HG02938 (cell line): ENCODE results near the gene HOXD13.

Experiments
- ATAC-seq: cut with Tn5 transposase; IDR thresholded peaks from one replicate; pipeline ENCODE4 v1.9.1; 2021; ENCODE audit warnings: mild to moderate bottlenecking, moderate library complexity; ENCODE audit not compliant: unreplicated experiment

HOXD13 gene

DNA sequence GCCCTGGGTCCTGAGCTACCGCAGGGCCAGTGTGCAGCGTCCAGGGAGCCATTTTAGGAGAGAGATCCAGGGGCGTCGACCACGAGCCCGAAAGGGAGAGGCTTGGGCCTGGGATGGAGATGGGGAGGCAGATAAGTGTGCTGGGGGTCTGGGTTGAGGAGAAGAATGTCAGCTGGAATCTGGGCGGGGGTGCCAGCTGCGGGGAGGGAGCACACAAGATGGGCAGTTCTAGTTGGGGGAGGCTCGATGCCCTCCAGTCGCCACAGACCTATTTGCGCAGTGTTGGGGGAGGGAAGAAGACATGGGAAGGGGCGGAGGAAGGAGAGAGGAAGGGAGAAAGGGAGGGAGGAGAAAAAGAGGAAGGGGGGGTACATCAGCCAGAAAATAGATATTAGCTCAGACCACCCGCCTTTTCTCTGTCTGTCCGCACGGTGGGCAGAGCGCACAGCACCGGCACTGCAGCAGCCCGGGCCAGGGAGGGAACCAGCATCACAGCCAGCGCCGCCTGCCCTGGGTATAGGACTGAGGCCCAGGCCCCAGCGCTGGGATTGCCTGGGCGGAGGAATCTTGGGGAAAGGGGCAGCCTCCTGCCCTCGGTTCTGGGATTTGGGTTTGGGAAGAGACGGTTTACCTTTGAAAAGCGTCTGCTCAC is 12.7 kb downstream of the HOXD13 start:
- ATAC-seq, result no peak

DNA sequence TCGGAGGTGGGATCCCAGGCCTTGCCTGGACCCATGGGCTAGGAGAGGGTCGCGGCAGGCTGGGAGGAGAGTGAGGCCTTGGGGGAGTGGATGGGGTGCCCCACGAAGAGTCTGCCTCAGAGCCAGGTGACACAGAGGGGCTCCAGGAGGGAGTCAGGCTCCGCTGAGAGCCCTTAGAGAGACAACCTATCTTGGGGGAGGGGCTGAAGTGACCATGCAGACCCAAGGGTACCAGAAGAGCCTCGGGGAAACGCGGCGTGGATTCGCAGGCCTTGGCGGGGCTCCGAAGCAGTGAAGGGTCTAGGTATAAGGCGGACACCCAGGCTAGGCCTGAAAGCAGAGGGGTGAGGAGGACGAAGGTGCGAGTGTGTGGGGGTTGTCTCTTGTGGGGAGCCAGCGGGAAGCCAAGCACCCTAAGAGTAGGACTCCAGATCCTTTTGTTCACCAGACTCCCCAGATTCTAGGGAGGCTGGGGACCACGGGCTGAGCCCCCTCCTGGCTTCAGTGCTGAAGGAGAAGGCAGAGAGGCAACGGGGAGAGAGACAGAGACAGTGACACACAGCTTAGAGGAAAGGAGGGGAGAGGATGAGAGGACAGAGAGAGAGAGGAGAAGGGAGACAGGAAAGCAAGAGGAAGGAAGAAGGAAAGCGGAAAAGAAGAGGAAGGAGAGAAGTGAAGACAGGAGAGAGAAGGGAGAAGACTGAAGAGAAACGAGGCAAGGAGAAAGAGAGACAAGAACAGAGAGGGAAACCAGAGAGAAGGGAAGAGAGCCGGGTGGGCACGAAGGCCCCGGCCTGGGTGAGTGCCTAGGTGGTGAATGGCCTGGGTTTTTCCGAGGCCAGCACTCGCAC is 13.4 kb downstream of the HOXD13 start:
- no peak for ATAC-seq

DNA sequence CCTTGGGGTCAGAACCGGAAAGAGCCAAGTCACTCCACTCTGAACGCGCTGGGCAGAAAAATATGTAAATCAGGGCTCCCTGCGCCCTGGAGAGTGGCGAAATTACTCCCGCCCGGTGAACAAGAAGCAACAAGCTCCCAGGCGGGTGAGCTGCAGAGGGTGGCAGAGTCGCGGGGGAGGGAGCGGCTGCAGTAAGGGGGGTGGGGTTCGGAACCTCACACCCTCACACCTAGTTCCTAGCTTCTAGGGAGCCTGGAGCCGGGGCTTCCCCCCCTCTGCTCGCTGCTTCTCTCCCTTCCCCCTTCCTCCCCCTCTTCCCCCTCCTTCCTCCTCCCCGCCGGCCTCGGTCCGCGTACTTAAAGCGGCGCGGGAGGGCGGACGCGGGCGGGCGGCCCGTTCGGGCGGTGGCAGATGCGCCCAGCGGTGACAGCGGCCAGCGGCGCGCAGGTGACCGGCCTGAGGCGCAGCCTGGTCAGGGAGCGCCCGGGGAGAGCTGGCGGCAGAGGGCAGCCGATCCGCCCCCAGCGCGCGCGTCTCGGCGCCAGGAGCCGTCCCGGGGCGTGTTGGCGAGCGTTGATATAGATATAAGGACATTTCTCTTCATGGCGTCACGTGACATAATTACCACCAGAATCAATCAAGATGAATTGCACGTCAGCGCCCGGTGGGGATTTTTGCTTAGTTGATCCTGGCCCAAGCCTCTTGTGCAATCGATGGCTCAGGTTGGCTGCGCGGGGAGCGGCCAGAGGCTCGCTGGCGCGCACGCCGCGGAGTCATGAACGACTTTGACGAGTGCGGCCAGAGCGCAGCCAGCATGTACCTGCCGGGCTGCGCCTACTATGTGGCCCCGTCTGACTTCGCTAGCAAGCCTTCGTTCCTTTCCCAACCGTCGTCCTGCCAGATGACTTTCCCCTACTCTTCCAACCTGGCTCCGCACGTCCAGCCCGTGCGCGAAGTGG is 14.3 kb downstream of the HOXD13 start, which contains the start of gene HOXD11:
TSS of gene HOXD11 (plus strand) at position 700 of the 959 bp plus-strand sequence. CDS start at position 776, 76 bp downstream.
- no peak for ATAC-seq

DNA sequence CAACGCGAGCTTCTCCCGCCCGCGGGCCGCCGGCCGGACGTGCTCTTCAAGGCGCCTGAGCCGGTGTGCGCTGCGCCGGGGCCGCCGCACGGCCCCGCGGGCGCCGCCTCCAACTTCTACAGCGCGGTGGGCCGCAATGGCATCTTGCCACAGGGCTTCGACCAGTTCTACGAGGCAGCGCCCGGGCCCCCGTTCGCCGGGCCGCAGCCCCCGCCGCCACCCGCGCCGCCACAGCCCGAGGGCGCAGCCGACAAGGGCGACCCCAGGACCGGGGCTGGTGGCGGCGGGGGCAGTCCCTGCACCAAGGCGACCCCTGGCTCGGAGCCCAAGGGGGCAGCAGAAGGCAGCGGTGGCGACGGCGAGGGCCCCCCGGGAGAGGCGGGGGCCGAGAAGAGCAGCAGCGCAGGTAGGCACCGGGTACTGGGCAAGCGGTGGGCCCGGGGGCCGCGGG is 15.2 kb downstream of the HOXD13 start:
- no peak for ATAC-seq

DNA sequence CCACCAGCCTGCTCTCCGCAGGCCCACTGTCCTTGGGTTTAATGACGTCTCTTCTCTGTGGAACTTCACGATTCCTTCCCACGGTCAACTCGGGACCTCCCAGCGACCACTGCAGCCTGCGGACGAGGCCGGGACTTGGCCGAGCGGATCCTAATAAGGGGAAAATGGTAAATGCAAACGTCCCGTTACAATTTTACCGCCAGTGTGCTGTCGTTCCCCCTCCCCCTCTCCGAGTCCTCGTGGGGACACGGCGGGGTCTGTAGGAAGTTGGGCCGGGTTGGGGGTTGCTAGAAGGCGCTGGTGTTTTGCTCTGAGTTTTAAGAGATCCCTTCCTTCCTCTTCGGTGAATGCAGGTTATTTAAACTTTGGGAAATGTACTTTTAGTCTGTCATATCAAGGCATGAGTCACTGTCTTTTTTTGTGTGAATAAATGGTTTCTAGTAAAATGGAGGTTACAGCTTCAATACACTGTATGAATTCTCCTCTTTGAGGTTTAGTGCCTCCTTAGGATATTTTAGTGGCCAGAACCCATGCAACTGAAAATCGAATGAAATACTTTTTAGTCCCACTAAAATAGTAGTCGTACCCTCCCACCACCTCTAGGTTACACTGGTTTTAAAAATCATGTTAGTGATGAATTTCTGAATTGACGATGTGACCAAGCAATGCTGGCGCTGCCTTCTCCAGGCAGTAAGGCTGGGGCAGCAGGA is 16.8 kb downstream of the HOXD13 start:
- no peak for ATAC-seq

DNA sequence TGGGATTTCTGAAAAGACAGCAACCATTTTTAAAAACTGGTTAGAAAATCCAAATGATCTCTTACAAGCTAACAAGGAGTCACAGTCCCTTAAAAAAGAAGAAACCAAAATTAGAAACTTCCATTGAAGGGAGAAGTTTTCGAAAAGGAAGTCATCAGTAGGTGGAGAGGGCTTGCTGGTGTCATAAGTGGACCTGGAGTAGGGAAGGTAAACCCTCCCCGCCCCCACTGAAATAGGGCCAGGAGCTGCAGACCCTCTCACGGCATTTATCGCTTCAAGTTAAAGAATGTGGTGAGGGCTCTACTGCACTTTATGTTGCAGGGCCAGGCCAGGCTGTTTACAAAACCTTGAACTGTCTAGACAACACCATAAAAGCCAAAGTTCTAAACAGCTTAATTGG is 17.4 kb downstream of the HOXD13 start:
- no peak for ATAC-seq

DNA sequence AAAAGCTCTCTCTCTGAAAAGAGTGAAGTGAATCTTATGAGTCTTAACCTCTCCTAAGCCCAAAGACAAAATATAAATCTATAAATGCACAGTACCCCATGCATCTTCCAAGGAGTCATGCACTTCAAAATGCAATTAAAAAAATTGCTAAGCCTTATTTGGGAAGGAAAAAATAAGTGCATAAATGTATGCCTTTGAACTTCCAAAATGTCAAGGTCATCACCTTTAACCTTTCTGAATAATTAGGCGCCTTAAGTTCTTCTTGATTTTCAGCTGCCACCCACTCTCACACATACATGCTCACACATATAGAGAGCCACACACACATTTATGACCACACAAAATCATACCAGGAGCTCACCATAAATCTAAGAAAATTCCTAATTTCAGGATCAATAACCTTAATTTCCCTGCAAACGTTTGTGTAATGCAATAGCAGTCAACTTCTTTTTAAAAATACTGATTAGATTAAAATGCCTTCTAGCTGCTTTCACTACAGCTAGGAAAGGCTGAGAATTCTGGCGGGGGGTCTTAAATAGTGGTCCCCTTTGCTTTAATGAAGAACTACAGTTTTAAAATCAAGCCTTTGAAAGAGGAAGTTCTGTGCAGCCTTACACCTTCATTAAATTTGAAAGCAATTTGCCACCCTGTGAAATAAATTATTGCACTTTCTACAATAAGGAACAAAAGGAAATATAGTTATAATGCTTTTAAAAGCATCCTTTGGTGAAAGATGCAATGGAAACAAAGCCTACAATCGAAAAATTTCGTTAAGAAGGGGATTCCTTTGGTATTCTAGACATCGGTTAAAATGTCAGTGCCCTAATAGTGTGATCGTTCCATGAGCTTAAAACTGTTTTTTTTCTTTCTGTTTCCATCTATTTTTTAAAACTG is 18.1 kb downstream of the HOXD13 start:
- no peak for ATAC-seq

DNA sequence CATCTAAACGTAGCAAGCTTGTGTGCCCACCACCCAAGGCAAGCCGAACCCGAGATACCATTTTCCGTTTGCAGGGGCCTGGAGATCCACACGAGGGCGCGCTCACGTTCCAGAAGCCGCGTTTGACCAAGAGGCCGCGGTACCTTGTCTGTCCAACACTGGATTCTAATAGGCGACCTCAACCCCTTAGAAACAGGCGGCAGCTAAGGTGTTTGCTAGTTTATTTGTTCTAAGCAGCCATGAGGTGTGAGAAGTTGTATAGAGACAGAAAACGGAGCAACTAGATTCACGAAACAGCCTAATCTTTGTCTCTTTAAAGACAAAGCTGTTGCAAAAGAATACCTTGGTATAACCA is 18.8 kb downstream of the HOXD13 start:
- ATAC-seq, result no peak

DNA sequence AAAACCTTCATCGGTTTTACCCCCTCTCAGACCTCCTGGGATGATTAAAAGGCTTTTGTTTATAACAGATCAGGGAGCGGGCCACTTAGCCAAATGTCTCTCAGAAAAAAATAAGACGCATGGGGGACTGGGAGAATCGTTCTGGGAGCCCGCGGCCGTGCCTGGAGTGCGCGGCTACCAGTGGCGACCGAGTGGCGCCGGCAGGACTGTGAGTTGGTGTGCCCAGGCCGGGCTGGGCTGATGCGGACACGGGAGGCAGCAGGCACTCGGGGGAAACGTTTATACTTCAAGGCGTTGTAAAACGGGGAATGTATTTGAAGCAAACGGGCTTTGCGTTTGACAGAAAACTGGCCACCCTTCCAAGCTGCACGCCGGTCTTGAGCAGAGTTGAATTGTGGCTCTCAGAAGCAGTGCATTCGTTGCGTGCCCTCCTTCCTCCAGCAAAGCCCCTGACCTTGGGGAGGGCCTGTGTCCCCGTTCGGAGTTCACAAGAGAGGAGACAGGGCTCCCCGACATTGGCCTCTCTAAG is 19.4 kb downstream of the HOXD13 start:
- no peak for ATAC-seq

DNA sequence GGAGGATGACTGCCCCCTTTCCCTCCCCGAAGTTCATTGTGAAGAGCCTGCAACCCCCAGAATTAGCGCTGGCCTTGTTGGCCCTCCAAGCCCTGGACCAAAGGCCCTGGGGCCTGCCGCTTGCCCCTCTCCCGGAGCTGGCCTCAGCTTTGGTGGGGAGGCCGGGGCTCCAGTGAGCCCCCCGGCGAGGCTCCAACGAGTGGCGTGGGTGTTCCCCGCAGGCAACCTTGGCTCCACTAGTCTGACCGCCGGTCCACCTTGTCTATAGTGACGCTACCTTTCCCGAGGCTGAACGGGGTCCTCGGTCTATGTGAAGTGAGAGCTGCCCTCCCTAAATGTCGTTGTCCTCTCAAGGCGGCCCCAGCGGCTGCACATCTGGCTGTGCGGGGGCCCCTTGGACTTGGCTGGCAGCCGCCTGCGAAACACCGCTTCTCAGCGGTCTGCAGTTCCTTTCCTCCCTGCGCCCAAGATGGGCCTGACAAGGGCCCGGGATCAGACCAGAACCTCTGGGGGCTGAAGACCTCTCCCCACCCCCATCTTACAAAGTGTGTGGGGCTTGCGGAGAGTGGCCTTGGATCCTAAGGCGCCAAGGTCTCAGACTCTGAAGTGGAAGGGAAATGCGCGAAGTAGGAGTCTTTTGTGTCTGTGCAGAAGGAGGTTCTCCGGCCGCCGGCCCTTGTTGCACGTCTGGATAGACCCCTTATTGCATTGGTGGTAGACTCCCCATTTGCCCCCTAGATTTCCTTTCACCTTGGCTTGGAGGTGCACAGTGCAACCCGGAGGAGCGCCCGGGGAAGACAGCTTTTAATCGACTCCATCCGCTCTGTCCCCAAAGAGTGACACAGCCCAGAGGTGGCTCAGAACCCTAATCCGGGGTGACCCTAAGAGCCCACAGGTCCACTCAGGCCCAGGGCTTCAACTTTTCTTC is 20.1 kb downstream of the HOXD13 start:
- ATAC-seq, result no peak

DNA sequence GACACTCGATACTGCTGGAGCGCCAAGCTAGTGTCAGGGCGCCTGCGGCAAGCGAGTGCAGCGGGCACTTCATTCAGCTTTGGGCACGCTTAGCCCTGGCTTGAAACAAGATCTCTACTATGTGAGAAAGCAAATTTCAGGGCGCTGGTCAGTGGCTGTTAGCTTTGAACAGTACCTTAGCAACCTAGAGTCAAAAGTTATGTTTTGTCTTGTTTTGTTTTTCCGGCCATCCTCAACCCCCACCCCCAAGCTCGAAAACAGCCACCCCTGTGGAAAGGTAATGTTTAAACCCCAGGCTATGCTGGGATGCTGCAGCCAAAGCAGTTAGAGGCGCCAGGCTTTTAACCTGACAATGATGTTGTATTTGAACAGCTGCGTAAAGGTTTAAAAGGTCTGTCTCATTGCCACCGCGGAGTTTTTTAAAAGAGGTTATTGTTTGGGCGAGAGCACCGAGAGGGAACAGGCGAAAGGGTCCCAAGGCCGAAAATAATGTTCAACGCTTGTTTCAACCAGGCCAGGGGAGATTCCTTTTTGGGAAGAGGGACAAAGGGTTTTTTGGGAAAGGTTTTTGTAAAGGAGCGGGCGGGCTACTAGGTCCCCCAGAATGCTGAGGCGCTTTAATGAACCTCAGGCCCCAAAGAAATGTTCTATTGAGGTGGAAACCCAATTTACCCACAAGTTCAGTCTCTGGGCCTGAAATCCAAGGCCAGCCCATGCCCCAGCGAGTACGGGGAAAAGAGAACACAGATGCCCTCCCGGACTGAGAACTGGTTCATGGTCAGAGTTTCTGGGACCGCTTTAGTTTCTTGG is 21.8 kb downstream of the HOXD13 start:
- no peak for ATAC-seq

DNA sequence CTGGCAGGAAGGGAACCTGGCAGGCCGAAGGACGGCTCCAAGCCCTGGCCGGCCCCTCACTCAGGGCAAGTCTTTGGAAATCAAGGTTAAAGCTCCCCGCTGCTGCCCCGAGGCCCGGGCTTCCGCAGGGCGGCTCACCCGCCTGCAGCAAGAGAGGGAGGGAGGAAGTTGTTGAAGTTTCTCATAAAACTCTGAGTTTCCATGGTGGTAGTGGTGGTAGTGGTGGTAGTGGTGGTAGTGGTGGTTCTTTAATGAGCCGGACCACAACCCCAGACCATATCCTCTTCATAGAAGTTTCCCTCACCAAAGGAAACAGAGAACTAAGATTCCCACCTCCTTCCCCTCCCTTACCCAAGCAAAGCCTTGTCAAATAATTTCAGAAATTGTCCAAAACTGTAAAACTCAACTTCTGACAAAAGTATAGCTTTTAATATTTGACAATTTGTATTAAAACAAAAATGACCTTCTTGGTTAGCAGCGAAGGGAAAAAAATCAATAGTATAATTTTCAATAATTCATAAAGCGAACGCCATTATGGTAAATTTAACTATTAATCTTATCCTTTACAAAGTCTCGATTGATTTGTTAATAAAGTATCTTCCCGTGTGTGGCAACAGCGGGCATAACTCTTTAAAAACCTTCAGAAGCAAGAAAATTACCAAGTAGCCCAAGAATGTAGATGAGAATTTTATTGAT is 22.6 kb downstream of the HOXD13 start:
- ATAC-seq, result no peak

DNA sequence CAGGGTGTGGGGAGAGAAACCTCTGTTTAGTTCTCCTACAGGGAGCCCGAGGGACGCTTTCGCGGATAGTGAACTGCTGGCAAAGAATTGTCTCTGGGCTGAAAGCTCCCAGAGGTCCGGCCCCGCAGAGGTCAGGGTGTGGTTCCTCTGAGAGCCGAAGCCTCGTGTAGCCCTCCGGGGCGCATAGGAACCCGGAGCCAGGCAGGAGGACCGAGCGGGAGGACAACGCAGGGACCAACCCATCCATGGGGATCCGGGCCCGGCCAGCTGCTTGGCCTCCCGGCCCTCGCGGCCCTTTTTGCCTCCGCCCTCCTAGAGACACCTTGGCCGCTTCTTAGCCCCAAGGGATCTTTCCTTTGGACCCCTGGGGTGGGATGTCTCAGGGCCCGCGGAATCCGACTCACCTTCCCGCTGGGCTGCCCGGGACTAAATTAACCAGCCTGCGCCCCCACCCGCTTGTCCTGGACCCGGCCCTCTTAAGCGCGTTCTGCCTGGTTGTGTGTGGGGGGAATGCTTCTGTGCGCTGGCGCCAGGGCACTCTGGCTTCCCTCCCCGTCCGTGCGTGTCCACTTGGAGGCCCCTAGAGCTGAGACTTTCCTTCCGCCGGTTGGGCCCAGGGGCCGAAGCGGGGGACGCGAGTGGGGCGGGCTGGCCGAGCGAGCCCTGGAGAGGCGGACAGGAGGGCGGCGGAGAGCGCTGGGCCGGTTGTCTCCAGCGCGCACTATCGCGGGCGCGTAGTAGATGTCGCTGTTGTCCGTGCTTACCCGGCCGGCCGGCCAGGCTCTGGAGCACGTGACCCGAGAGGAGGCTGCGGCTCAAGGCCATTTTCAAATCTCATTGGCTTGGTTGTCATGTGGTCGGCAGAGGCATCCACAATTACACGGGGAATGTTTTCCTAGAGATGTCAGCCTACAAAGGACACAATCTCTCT is 23.6 kb downstream of the HOXD13 start, which contains the start of gene HOXD10:
TSS of gene HOXD10 (plus strand) at position 896 of the 931 bp plus-strand sequence. CDS start 56 bp downstream, outside the sequence.
- ATAC-seq, result no peak

DNA sequence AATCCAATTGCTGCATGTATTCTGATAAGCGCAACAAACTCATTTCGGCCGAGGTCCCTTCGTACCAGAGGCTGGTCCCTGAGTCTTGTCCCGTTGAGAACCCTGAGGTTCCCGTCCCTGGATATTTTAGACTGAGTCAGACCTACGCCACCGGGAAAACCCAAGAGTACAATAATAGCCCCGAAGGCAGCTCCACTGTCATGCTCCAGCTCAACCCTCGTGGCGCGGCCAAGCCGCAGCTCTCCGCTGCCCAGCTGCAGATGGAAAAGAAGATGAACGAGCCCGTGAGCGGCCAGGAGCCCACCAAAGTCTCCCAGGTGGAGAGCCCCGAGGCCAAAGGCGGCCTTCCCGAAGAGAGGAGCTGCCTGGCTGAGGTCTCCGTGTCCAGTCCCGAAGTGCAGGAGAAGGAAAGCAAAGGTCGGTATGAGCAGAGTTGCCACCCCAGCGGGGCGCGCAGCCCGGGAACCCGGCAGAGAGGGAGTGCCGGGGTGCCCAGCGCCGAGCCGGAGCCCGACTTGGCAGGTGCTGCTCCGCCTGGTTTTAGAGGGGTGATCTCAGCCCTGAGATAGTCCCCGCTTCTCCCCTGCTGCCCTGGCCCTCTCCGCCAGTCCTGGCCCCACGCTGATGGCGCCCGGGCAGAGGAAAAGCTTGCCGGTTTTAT is 24.8 kb downstream of the HOXD13 start:
- no peak for ATAC-seq

DNA sequence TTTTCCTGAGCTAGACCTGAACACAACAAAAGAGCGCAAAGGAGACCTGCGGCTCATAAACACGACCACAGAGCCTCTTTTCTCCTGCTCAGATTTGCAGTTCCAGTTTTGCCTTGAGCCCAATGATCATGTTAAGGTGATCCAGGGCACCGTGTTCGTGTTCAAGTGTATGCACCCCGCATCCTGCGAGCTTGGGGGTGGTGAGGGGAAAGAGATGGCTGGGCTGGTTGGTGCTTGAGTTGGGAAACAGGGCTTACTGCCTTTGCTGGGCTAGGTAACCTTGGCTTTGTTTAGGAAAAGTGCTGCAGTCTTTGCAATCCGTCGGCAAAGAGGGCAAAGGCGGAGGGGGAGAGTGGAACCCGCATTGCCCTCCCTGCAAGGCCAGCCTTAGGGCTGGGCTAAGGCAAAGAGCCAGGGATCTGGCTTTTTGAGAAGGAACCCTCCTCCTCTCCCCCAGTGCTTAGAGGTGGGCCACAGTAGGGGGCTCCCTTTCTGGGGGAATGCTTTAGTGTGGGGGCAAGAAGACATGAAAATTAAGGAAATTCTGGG is 25.4 kb downstream of the HOXD13 start:
- no peak for ATAC-seq
